GM19238 (cell line): Measurements from ENCODE around the gene G6PC3.
A peak's percentile ranks its signal among the peaks of the same experiment; 100 is the strongest.

Source experiments
- DNase-seq: peaks from one replicate; pipeline ENCODE4 v3.0.0; 2011; ENCODE audit warnings: low spot score; ENCODE audit not compliant: insufficient read length

Gene G6PC3

DNA sequence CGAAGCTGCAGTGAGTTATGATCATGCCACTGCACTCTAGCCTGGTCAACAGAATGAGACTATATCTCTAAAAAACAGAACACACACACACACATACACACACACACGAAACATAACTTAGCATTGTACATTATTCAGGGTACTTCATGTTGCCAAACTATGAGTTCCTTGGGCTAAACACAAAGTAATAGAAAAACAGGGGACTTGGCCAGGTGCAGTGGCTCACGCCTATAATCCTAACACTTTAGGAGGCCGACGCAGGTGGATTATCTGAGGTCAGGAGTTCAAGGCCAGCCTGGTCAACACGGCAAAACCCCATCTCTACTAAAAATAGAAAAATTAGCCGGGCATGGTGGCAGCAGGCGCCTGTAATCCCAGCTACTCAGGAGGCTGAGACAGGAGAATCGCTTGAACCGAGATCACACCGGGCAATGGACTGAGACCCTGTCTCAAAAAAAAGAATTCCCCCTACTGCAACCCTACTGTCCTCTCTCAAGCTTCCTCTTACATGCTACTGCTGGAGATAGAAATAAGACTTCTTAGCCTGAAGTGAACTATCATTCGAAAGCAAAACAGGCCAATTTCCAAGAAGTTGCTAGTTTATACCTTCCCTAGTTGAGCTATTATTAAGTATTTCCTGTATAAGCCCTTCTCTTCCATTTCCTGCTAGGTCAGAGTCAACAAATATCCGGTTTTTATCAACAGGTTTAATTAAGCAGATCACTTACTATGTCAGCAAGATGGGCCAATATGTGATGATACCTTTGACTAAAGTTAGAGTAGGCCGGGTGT lies 11.2 kb upstream of the G6PC3 start:
- DNase-seq = no peak

DNA sequence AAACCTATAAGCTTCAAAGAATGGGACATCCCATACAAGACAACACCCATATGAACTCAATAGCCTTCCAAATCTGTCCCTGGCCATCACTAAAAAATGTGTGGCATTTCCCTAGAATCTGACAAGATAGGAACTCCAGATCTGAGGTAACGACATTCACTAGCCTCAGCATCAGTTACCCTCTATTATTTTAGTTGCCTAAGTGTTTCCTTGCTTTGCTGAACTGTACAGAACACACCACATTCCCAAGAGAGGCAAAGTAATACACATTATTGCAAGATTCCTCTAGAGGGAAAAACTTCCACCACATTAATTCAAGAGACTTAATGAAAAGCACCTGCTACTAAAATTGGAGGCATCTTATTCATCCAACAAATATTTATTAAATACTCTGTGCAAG lies 9.1 kb upstream of the G6PC3 start:
- DNase-seq = no peak

DNA sequence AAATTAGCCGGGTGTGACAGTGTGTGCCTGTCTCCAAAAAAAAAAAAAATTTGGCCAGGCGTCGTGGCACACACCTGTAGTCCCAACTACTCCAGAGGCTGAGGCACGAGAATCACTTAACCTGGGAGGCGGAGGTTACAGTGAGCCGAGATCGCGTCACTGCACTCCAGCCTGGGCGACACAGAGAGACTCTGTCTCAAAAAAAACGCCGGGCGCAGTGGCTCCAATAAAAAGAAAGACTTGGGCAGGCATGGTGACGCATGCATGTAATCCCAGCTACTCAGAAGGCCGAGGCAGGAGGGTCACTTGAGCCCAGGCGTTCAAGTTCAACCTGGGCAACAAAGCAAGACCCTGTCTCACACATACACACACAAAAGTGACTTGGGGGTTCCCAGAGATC lies 7.7 kb upstream of the G6PC3 start:
- DNase-seq = no peak

DNA sequence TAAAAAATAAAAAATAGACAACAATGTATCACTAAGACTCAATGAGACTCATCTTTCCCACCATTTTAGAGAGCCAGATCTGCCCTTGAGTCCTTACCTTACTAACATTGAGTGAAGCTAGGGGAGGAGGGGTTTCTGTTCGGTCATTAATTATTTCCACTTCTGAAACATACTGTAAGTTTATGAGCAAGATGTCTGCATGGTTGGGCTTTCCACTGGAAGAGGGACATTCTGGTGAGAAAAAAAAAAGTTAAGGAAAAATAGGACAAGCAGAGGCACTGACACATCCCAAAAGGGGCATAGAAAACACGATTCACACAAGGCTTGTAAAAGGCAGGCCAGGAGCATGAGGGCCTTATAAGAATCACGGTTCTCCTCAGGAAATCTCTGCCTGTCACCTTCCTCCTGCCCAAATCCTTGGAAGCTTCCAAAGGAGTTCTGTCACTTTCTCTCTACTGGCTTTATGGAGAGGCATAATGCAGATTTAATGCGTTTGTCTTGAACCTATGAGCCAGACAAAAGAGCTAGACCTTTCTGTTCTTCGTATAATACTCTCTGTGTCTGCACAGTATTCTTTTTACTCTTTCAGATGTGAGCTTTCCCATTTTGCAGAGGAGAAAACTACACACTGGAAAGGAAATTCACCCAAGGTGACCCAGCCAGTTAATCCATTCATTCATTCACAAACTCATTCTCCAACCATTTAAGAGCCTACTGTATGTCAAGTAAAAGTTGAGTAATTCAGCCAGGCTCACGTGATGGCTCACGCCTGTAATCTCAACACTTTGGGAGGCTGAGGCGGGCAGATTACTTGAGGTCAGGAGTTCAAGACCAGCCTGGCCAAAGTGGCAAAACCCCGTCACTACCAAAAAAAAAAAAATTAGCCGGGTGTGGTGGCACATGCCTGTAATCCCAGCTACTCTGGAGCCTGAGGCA lies 6.6 kb upstream of the G6PC3 start:
- no peak for DNase-seq

DNA sequence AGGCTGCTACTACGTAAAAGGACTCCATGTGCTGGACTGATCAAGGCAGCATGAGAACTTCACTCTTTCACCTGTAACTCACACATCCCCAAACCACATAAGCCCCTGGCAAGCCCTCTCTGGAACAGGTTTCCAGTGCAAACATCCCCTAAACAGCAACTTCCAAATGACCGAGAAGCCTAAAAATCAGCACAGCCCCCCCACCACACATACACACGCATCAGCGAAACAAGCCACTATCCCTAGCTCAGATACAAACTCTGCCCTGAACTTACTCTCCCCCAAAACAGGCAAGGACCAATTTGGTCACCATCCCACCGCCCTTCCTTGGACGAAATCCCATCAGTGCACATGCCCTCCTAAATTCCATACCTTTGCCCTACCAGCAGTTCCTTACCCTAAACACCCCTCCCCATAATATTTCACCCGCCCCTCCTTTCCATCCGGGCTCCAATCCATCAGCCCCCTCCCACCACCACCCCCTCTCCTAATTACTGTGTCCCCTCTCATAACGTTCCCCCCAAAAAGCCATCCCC lies 4.8 kb upstream of the G6PC3 start:
- no peak for DNase-seq

DNA sequence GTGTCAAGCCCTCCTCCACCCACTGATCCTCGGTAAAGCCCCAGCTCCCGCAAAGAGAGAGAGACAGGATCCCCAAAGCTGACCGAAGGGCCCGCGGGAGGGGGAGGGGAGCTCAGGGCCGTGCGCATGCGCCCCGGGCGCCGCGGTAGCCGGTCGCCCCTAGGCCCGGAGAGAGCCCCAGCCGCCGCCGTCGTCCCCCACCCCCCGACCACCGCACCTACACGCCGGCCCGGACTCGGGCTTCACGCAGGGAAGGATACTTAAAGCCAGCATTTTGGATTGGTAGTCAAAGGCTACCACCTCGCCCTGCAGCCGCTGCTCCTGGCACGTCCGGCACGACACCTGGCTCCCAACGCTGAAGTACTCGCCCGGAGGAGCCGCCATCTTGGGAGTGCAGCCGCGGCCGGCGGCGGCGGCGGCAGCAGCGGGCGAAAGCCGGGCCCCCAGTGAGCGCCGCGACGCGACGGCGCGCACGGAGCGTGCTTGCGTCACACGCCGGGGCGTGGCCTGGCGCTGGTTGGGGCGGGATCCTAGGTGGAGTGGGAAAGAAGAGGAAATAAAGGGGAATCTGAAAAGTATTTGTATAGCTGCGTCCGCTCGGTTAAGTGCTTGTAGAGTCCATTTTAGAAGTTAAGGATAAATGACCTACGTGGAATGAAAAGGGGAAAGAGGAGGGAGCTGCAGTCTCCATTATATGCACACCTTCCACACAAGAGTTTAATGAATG lies 4.2 kb upstream of the G6PC3 start, which contains the start of gene LSM12:
LSM12 (minus strand) TSS at position 468 of the 727 bp plus-strand sequence; CDS start at position 384, 84 bp downstream.
- peak; percentile 86 for DNase-seq

DNA sequence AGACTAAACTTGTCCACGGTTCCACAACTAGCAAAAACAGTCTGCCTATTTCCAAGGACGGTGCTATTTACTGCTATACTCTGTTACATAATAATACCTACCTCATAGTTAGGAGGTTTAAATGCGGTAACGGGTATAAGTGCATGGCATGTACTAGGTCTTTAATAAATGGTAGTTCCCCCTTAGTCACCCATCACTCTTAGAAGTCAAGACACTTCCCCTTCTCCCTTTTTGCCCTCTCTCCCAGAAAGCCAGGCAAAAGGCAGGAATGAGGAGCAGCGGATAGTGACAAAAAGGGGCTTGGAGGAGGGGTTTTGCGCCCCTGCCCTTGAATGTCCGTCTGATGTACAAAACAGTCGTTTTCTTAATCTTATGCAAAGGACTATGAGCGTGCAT lies 3.0 kb upstream of the G6PC3 start:
- no peak for DNase-seq

DNA sequence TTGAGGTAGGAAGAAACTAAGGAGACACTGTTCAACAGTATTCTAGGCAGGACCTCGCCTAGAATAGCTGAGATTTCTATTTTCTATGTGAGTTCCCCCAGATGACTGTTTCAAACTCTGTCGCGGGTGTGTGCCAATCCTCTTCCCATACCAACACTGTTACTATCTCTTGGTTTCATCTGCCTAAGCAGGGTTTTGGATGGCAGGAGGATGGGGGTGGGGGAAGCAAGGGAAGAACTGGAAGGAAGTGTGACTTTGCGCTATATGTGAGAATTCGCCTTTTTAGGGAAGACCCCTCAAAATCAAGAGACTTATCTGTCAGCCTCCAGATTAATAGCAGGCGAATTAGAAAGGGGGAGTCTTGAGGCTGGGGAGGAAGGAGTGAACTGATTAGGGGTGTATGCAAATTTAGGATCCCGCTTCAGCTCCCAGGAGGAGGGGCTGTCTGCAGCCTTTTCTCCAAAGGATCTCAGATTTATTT lies 521 bp upstream of the G6PC3 start:
- no peak for DNase-seq

DNA sequence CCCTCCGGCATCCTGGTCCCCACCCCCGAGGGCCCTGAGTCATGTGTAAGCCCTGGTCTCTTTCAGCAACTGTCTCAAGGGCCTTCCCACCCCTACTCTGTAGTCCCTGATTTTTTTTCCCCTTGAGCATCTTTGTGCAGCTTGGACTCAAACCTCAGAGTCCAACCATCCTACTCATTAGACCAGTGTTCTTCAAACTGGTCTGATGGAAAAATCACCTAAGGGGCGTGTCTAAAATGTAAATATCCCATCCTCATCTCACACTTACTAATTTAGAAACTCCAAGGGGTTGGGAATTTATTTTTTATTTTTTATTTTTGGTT lies 624 bp downstream of the G6PC3 start:
- no peak for DNase-seq

DNA sequence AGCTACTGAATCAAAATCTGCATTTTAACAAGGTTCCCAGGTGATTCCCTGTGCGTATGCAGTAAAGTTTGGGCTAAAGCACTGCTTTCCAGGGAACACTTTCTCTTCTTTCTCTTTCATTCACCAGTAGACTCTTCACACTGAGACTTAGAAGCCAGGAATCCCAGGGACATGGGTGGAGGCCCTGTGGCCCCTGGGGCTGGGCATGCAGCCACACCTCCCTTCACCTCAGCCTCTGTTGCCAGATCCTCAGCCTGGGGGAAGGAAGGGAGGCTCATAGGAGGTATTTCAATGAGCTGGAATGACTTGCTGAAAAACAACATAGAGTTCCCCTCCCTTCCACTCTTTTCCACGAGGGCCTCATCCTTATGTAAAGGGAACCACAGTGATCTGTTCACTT lies 1.2 kb downstream of the G6PC3 start:
- DNase-seq = no peak

DNA sequence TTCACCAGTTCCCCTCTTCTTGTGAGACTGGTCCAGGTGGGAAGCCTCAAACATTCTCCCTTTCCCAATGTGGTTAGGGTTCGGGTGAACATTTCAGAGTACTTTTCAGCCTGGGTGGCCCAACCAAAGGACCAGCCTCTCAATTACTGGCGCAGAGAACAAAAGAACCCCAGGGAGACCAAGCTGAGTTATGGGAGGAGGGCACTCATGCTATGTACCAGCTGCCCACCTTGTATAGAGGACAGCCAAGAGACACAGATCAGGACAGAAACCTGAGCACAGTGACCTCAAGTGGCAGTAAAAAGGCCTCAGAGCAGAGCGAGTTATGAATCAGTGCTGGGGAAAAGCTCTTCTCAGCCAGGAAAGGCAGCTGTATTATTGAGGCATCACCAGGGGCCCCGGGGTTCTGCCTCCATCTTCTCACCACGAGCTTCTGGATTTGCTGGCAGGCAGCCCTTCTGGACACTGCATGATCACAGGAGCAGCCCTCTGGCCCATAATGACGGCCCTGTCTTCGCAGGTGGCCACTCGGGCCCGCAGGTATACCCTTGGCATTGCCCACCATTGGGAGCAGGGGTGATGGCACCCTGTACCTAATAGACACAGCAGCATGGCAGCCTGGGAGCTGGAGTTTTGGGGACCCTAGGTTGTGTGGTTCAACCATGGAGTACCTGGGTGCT lies 3.8 kb downstream of the G6PC3 start:
- no peak for DNase-seq

DNA sequence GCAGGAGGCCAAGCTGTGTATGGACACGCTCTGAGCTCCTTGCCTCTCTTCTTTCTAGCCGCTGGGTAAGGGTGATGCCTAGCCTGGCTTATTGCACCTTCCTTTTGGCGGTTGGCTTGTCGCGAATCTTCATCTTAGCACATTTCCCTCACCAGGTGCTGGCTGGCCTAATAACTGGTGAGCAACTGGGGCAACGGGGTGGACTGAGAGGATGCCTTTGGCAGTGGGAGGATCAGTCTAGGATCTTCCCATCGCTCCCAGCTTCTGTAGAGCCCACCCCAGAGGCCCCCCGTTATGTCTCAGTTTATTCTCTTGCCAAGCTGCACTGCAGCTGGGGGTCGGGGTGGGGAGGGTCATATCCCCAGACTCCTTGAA lies 4.4 kb downstream of the G6PC3 start:
- DNase-seq = no peak

DNA sequence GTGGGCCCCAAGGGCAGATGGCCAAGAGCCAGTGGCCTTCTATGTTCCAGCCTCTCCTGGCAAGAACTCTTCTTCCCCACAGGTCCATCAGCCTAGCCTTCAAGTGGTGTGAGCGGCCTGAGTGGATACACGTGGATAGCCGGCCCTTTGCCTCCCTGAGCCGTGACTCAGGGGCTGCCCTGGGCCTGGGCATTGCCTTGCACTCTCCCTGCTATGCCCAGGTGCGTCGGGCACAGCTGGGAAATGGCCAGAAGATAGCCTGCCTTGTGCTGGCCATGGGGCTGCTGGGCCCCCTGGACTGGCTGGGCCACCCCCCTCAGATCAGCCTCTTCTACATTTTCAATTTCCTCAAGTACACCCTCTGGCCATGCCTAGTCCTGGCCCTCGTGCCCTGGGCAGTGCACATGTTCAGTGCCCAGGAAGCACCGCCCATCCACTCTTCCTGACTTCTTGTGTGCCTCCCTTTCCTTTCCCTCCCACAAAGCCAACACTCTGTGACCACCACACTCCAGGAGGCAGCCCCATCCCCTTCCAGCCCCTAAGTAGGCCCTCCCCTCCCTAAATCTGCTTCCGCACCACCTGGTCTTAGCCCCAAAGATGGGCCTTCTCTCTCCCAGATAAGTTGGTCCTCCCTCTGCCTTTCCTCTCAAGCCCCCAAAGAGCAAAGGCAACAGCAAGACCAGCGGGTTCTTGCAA lies 5.2 kb downstream of the G6PC3 start:
- no peak for DNase-seq

DNA sequence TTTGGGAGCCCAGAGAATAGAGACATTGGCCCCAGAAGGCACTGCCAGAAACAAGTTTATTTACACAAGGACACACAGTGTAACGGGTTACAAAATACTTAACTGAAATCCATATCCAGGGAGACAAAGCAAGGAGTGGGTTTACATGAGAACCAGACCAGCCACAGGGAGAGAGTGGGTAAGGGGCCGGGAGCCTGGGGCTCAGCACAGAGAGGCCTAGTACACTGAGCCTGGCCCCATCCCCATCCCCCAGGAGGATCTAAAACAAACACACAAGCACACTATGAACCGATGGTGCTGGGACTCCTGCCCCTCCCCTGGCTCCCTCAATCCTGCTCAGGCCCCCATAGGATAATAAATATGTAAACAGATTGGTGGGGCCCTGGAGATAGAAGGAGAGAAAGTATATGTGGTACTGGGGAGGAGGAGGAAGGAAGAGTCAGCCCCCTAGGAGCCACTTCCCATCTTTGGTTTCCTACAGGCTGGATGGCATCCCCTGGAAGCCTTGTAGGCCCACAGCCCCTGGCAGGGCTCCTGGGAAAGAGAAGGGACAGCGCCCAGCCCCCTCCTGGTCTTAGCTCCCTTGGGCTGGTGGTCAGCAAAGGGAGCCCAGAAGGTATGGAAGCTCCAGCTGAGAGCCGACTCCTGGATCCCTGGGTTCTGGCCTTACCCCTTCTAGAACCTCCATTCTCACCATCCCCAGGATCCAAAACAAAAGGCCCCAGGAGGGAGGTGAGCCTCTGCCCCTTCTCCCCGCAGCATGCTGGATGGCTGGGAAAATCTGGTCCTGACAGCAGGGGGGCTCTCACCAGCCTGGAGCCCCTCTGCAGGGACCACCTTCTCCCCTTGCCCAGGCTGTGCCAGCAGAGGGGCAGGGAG lies 6.4 kb downstream of the G6PC3 start:
- no peak for DNase-seq

DNA sequence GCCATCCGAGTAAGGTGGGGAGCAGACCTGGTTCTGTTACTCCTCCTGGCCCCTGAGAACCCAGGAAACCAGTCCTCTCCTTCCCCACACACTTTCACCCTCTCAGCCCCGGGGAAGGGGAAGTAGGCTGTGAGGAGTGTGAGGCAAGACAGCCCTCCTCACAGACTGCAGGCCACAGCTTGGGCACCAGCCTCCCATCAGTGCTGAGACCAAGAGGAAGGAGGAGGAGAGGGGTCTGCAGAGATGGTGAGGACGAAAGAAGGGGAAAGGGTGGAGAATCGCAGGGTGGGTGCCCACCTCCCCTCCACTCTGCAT lies 7.0 kb downstream of the G6PC3 start:
- DNase-seq = no peak

DNA sequence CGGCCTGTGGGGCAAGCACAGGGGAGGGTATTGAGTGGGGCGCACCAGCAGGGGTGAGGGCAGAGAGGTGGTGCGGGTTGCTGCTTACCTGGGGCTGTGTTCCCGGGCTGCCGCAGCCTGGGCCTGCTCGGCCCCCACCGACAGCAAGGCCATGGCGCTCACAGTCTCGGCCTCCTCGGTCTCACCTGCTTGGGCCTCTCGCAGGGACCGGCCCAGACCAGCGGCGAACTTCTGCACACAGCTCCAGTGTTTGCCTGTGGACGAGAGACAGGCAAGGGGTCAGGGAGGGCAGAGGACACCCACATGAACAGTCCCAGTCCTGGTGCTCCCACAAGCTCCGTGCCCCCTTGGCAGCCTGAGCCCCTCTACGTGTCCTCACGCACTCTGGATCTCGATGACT lies 7.9 kb downstream of the G6PC3 start:
- no peak for DNase-seq

DNA sequence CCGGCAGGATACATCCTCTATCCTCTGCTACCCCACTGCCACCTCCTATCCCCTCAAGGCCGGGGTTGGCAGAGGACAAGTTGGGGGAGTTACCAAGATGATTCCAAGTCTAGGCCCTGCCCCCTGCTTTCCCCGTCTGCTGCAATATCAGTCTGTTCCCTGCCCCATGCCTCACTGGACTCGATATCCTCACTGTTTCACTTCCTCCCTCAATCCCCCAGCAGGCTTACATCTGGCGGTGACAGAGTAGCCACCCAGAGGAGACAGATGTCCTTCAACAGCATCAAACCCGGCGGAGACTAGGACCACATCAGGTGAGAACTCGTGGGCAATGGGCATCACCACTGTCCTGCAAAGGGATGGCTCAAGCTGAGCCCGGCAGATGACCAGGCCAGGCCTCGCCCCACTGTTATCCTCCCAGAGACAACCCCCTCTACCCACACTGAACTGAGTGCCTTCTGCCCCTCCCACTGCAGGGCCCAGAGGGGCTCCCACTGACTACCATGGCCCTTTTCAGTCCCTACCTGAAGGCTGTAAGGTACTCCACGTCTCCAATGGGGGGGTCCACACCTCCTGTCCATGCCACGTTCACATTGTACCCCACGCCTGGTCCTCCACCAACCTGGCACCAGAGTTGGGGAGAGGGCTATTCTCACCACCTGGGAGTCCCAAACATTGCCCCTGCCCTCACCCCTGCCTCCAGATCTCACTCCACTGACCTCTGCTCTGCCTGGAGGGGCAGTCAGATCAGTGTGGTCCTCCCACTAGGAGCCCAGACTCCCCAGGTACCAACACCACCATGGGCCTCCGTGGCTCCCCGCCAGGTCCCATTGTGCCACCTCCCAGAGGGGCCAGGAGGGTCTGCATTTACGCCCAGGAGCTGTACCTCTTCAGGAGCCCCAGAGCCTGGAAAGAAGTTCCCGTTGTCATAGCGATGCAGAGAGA lies 9.6 kb downstream of the G6PC3 start:
- DNase-seq = no peak

DNA sequence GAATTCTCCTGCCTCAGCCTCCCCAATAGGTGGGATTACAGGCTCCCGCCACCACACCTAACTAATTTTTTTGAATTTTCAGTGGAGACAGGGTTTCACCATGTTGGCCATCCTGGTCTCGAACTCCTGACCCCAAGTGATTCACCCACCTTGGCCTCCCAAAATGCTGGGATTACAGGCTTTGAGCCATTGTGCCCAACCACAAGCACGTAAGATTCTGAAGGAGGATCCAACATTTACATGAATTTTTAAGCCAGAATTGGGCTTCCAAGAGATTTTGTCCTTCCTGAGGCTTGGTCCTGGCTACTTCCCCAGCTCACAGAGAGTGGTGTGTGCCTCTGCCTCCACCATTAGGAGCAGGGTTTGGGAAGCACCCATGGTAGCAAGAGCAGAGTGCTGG lies 11.1 kb downstream of the G6PC3 start:
- DNase-seq = no peak
